A549 (cell line): ENCODE data around the gene SPTBN5. TPM values are rescaled to one million over a fixed set of nuclear protein-coding genes. Genes with fewer than 3 reads are reported as not detected.

Experiments used
- ATAC-seq, 2 experiments: fragments of 200-7000 bp in 1 of 2; fragments of >200 bp in 1 of 2; cut with Nextera tagmentation in 1 of 2; cut with Tn5 transposase in 1 of 2; 3 replicates each; pipeline versions ENCODE4 v1.8.0 to v1.9.1; 2018 to 2020; ENCODE audit warnings: mild to moderate bottlenecking in 1 of 2, moderate library complexity in 1 of 2
- CTCF ChIA-PET: fragments of 300-600 bp; sonication (Branson Sonifier 250); formaldehyde crosslinking; extraction: SDS; loops from one replicate; lab custom pipeline; 2021; ENCODE audit warnings: antibody characterized with exemption, inconsistent platforms; lab: Yijun Ruan, JAX
- POLR2A ChIA-PET: fragments of 350-600 bp; formaldehyde crosslinking; extraction: SDS; loops from one replicate; lab custom pipeline; 2021; ENCODE audit warnings: antibody characterized with exemption, inconsistent platforms; lab: Yijun Ruan, JAX
- DNase-seq, 2 experiments: peaks; one replicate each; pipeline versions ENCODE4 v3.0.0 to v3.0.0-alpha.2; 2011 to 2016; ENCODE audit warnings: low read depth in 1 of 2, low spot score in 1 of 2
- FAIRE-seq: peaks from 2 replicates; lab custom pipeline; 2011; peaks lifted over from hg19 to GRCh38; lab: Jason Lieb, UNC
- H3K27ac ChIP-seq, 2 experiments: fragments of >200 bp; sonication (Bioruptor Twin); formaldehyde crosslinking; 3 replicates each; pipeline ENCODE4 v1.5.1; 2016 to 2017
- H3K4me1 ChIP-seq: fragments of >200 bp; sonication (Bioruptor Twin); formaldehyde crosslinking; 3 replicates; pipeline ENCODE4 v1.6.1; 2016
- H3K4me2 ChIP-seq: fragments of >200 bp; sonication (Bioruptor Twin); formaldehyde crosslinking; 3 replicates; pipeline ENCODE4 v1.6.1; 2016
- H3K4me3 ChIP-seq: fragments of >200 bp; sonication (Bioruptor Twin); formaldehyde crosslinking; 3 replicates; pipeline ENCODE4 v1.5.1; 2016
- H3K9me3 ChIP-seq: fragments of >200 bp; sonication (Bioruptor Twin); formaldehyde crosslinking; 3 replicates; pipeline ENCODE4 v1.6.1; 2016
- ATOH8 ChIP-seq: fragments of 250-450 bp; sonication (Bioruptor Pico); IDR thresholded peaks from 2 replicates; pipeline ENCODE4 v1.5.0; 2020; ENCODE audit warnings: low read depth, mild to moderate bottlenecking, moderate library complexity
- CBX2 ChIP-seq: fragments of 200-600 bp; sonication (generic); IDR thresholded peaks from 2 replicates; pipeline ENCODE4 v1.6.1; 2016; ENCODE audit warnings: low read depth, mild to moderate bottlenecking, borderline replicate concordance
- CBX8 ChIP-seq: fragments of 200-600 bp; sonication (generic); IDR thresholded peaks from 2 replicates; pipeline ENCODE4 v1.6.1; 2016
- EHMT2 ChIP-seq: fragments of 200-600 bp; sonication (generic); IDR thresholded peaks from 2 replicates; pipeline ENCODE4 v1.6.1; 2016; ENCODE audit warnings: antibody characterized with exemption, low read depth, mild to moderate bottlenecking, moderate library complexity
- ELK1 ChIP-seq: fragments of 150-350 bp; IDR thresholded peaks from 2 replicates; pipeline ENCODE4 v1.6.1; 2014; ENCODE audit warnings: low read depth, mild to moderate bottlenecking, low read length
- EP300 ChIP-seq, 2 experiments: fragments of >200 bp; sonication (Bioruptor Twin); formaldehyde crosslinking; IDR thresholded peaks; 2 replicates in 1 of 2; 3 replicates in 1 of 2; pipeline ENCODE4 v1.6.1; 2016 to 2017
- FOSB ChIP-seq: fragments of 250-450 bp; sonication (Bioruptor Pico); IDR thresholded peaks from 2 replicates; pipeline ENCODE4 v1.5.0; 2020; ENCODE audit warnings: mild to moderate bottlenecking, moderate library complexity
- FOSL2 ChIP-seq, 2 experiments: fragments of 450-650 bp in 1 of 2; fragments of >200 bp in 1 of 2; sonication (Bioruptor Twin) in 1 of 2; formaldehyde crosslinking; IDR thresholded peaks; 2 replicates each; pipeline versions ENCODE4 v1.5.0 to v1.6.1; 2016 to 2020; ENCODE audit warnings: mild to moderate bottlenecking in 1 of 2, moderate library complexity in 1 of 2
- HDAC2 ChIP-seq: fragments of 200-600 bp; sonication (generic); IDR thresholded peaks from 2 replicates; pipeline ENCODE4 v1.6.1; 2016
- HES2 ChIP-seq: fragments of >200 bp; sonication (Bioruptor Twin); formaldehyde crosslinking; IDR thresholded peaks from 2 replicates; pipeline ENCODE4 v1.6.1; 2016
- HEYL ChIP-seq: fragments of 250-450 bp; sonication (Bioruptor Pico); IDR thresholded peaks from 2 replicates; pipeline ENCODE4 v1.8.0; 2021; ENCODE audit warnings: mild to moderate bottlenecking, moderate library complexity
- JUN ChIP-seq, 2 experiments: fragments of >200 bp; sonication (Bioruptor Twin); formaldehyde crosslinking; IDR thresholded peaks; 2 replicates in 1 of 2; 3 replicates in 1 of 2; pipeline ENCODE4 v1.6.1; 2016 to 2017
- MAX ChIP-seq: IDR thresholded peaks from 2 replicates; pipeline ENCODE4 v1.6.1; 2012
- MAZ ChIP-seq: fragments of 150-350 bp; IDR thresholded peaks from 2 replicates; pipeline ENCODE4 v1.6.1; 2014; ENCODE audit warnings: antibody characterized with exemption, low read depth, low read length, borderline replicate concordance
- MYC ChIP-seq: IDR thresholded peaks from 2 replicates; pipeline ENCODE4 v1.6.1; 2012; ENCODE audit warnings: mild to moderate bottlenecking, inconsistent platforms, low read length, improper control_type of control experiment, borderline replicate concordance
- NPAS2 ChIP-seq: fragments of 250-450 bp; sonication (Bioruptor Pico); IDR thresholded peaks from 2 replicates; pipeline ENCODE4 v1.8.0; 2022; ENCODE audit warnings: mild to moderate bottlenecking, moderate library complexity, borderline replicate concordance
- PBX3 ChIP-seq: IDR thresholded peaks from 2 replicates; pipeline ENCODE4 v1.6.1; 2012
- PHF8 ChIP-seq: fragments of 200-600 bp; sonication (generic); IDR thresholded peaks from 2 replicates; pipeline ENCODE4 v1.6.1; 2016; ENCODE audit warnings: low read depth, mild to moderate bottlenecking, antibody characterized with exemption, moderate library complexity, borderline replicate concordance
- POLR2A ChIP-seq: IDR thresholded peaks from 2 replicates; pipeline ENCODE4 v1.6.1; 2012; ENCODE audit warnings: mild to moderate bottlenecking, low read length
- RARB ChIP-seq: fragments of 250-450 bp; sonication (Bioruptor Pico); IDR thresholded peaks from 2 replicates; pipeline ENCODE4 v1.8.0; 2021; ENCODE audit warnings: mild to moderate bottlenecking, moderate library complexity
- RCOR1 ChIP-seq: fragments of 150-350 bp; IDR thresholded peaks from 2 replicates; pipeline ENCODE4 v1.6.1; 2014; ENCODE audit warnings: antibody characterized with exemption, low read length, low read depth
- REST ChIP-seq: fragments of 200-600 bp; sonication (generic); IDR thresholded peaks from 2 replicates; pipeline ENCODE4 v1.6.1; 2016; ENCODE audit warnings: antibody characterized with exemption, mild to moderate bottlenecking, moderate library complexity
- SREBF2 ChIP-seq: fragments of 450-650 bp; IDR thresholded peaks from 2 replicates; pipeline ENCODE4 v1.6.1; 2014; ENCODE audit warnings: mild to moderate bottlenecking, moderate library complexity
- TP53 ChIP-seq: fragments of 250-450 bp; sonication (Bioruptor Pico); IDR thresholded peaks from 2 replicates; pipeline ENCODE4 v1.5.0; 2021; ENCODE audit warnings: mild to moderate bottlenecking, moderate library complexity
- ZC3H11A ChIP-seq: fragments of 450-650 bp; IDR thresholded peaks from 2 replicates; pipeline ENCODE4 v1.6.1; 2014; ENCODE audit warnings: antibody characterized with exemption, mild to moderate bottlenecking
- ZFP36 ChIP-seq: fragments of 450-650 bp; IDR thresholded peaks from 2 replicates; pipeline ENCODE4 v1.6.1; 2014; ENCODE audit warnings: borderline replicate concordance; ENCODE audit not compliant: partially characterized antibody
- WGBS: methylation state at CpG from one replicate; pipeline ENCODE4 v1.1.6; 2017; ENCODE audit errors: missing lambda C conversion rate; 5-methylcytosine and 5-hydroxymethylcytosine counted together
- polyA plus RNA-seq, 4 experiments: library from polyadenylated mRNA; depleted of rRNA in 3 of 4; stranded (reverse); fragments of >200 nt; fragmentation: RNase III in 1 of 4; extraction: RNeasy Plus Mini Kit Qiagen cat#74134 plus additional on column Dnase treatment in 1 of 4; gene quantifications; 2 replicates in 3 of 4; 3 replicates in 1 of 4; pipeline ENCODE4 v1.2.3, GENCODE V29; 2011 to 2017

Gene SPTBN5
- polyA plus RNA-seq, 2 of the 4 experiments (the other 2 are of a cell fraction): 0.05 to 0.17 TPM

GRCh38 chr15:41913256-41913655, 19.4 kb upstream of the SPTBN5 start (continued):
- no peak for TF ChIP-seq MAX
- TF ChIP-seq NPAS2 (CRISPR knock-in tag): no peak
- no peak for TF ChIP-seq MYC
- TF ChIP-seq CBX8: no peak
- TF ChIP-seq SREBF2: no peak
- TF ChIP-seq ELK1: no peak

GRCh38 chr15:41911691-41912345, 18.0 kb upstream of the SPTBN5 start:
- TF ChIP-seq EHMT2: no peak
- no peak for TF ChIP-seq HEYL
- no peak for TF ChIP-seq HDAC2
- no peak for TF ChIP-seq HES2
- TF ChIP-seq POLR2A: no peak
- no peak for TF ChIP-seq JUN (IDR thresholded peaks at IDR 0.05)
- TF ChIP-seq CBX2: no peak
- TF ChIP-seq PBX3: no peak
- no peak for TF ChIP-seq PHF8
- TF ChIP-seq TP53 (CRISPR knock-in tag): no peak
- no peak for TF ChIP-seq CBX8
- TF ChIP-seq RCOR1: no peak
- TF ChIP-seq ZFP36: no peak
- TF ChIP-seq ZC3H11A: no peak
- TF ChIP-seq, all 56 proteins: peak for 0
- Histone ChIP-seq H3K4me1 (no peaks in the 10 kb centered on the region), H3K9me3 (no peaks in the 10 kb centered on the region), H3K27ac (no peak overlapping the region), H3K4me3 (no peak overlapping the region), H3K4me2 (no peak overlapping the region)
- POLR2A ChIA-PET: no interaction called here
- WGBS: 97% methylated on average over 14 of the region's 14 CpGs
- DNase-seq: no peak
- no peak for ATAC-seq
- no peak for FAIRE-seq
- CTCF ChIA-PET: interaction anchor here (0.7 to 1.7 kb wide), 2 partner anchors 35 to 173 kb away, joined by 3 read pairs; no protein-coding TSS in a partner anchor

GRCh38 chr15:41908736-41909461, 15.0 kb upstream of the SPTBN5 start:
- H3K4me2 ChIP-seq: no peak overlapping the region
- DNase-seq (no peak), ATAC-seq (no peak), FAIRE-seq (no peak)
- H3K4me1 ChIP-seq: 0 out of 3 replicates have a peak, but pooled peaks cover 5% of the 10 kb centered on the region
- 84% methylated on average over 14 of the region's 17 CpGs for WGBS
- no peak overlapping the region for H3K27ac ChIP-seq
- no peaks in the 10 kb centered on the region for H3K9me3 ChIP-seq
- H3K4me3 ChIP-seq: no peak overlapping the region
- ChIA-PET CTCF (interaction anchor here (0.5 to 0.6 kb wide), 2 partner anchors 127 to 172 kb away, joined by 3 read pairs; no protein-coding TSS in a partner anchor), POLR2A (no interaction called here)
- no peak for TF ChIP-seq EP300 (IDR thresholded peaks at IDR 0.05)
- TF ChIP-seq SREBF2: no peak
- TF ChIP-seq RARB: no peak
- no peak for TF ChIP-seq PHF8
- no peak for TF ChIP-seq REST
- TF ChIP-seq ATOH8: no peak
- TF ChIP-seq ZC3H11A: no peak
- no peak for TF ChIP-seq MAZ
- TF ChIP-seq FOSB (CRISPR knock-in tag): no peak
- no peak for TF ChIP-seq NPAS2 (CRISPR knock-in tag)
- no peak for TF ChIP-seq FOSL2 (IDR thresholded peaks at IDR 0.05)
- no peak for TF ChIP-seq FOSL2 (CRISPR knock-in tag; IDR thresholded peaks at IDR 0.05)
- TF ChIP-seq HEYL: no peak
